Keratinocyte (primary cell): ENCODE measurements around the gene LAMA3. TPM values are rescaled to one million over a fixed set of nuclear protein-coding genes. Genes with fewer than 3 reads are reported as not detected.
A peak's percentile ranks its signal among the peaks of the same experiment; 100 is the strongest.

ENCODE experiments used
- DNase-seq: peaks from one replicate; pipeline ENCODE4 v3.0.0-alpha.2; 2011; ENCODE audit warnings: low read depth, missing footprints, low spot score
- FAIRE-seq: peaks from 2 replicates; lab custom pipeline; 2011; peaks lifted over from hg19 to GRCh38; lab: Jason Lieb, UNC
- H2AFZ ChIP-seq: 2 replicates; pipeline ENCODE4 v1.6.0; 2012; ENCODE audit warnings: low read length, control low read depth, inconsistent platforms; ENCODE audit not compliant: control insufficient read depth
- H3K27ac ChIP-seq: 2 replicates; pipeline ENCODE4 v1.5.1; 2011; ENCODE audit warnings: low read length; ENCODE audit not compliant: control insufficient read depth, insufficient read depth
- H3K27me3 ChIP-seq: 3 replicates; pipeline ENCODE4 v1.6.0; 2011; ENCODE audit warnings: low read length; ENCODE audit not compliant: control insufficient read depth, insufficient read depth; ENCODE audit errors: extremely low read depth
- H3K36me3 ChIP-seq, 2 experiments: 2 replicates in 1 of 2; 3 replicates in 1 of 2; pipeline ENCODE4 v1.5.1; 2011; ENCODE audit warnings: low read length in 2 of 2, mild to moderate bottlenecking in 1 of 2; ENCODE audit not compliant: control insufficient read depth in 2 of 2, insufficient read depth in 2 of 2; ENCODE audit errors: extremely low read depth in 1 of 2
- H3K4me1 ChIP-seq: 3 replicates; pipeline ENCODE4 v1.5.1; 2011; ENCODE audit warnings: low read length; ENCODE audit not compliant: control insufficient read depth, insufficient read depth; ENCODE audit errors: extremely low read depth
- H3K4me2 ChIP-seq: 3 replicates; pipeline ENCODE4 v1.6.0; 2011; ENCODE audit warnings: low read depth, low read length; ENCODE audit not compliant: control insufficient read depth, insufficient read depth; ENCODE audit errors: extremely low read depth
- H3K4me3 ChIP-seq, 3 experiments: fragments of 200-600 bp in 1 of 3; sonication (generic) in 1 of 3; 2 replicates in 2 of 3; 3 replicates in 1 of 3; pipeline ENCODE4 v1.5.1; 2011 to 2016; ENCODE audit warnings: low read length in 3 of 3, mild to moderate bottlenecking in 3 of 3, control low read depth in 2 of 3, inconsistent platforms in 1 of 3, low read depth in 1 of 3, mixed read lengths in 1 of 3, mixed run types in 1 of 3, moderate library complexity in 1 of 3; ENCODE audit not compliant: control insufficient read depth in 2 of 3, insufficient read depth in 2 of 3; ENCODE audit errors: extremely low read depth in 1 of 3
- H3K79me2 ChIP-seq: 2 replicates; pipeline ENCODE4 v1.6.0; 2012; ENCODE audit warnings: low read length; ENCODE audit not compliant: control insufficient read depth, insufficient read depth
- H3K9ac ChIP-seq: 3 replicates; pipeline ENCODE4 v1.6.0; 2011; ENCODE audit warnings: low read length; ENCODE audit not compliant: control insufficient read depth, insufficient read depth; ENCODE audit errors: extremely low read depth
- H3K9me1 ChIP-seq: 3 replicates; pipeline ENCODE4 v1.6.0; 2011; ENCODE audit warnings: low read length; ENCODE audit not compliant: control insufficient read depth, insufficient read depth; ENCODE audit errors: extremely low read depth
- H3K9me3 ChIP-seq: 2 replicates; pipeline ENCODE4 v1.5.1; 2012; ENCODE audit warnings: low read depth, low read length; ENCODE audit not compliant: control insufficient read depth
- H4K20me1 ChIP-seq: 3 replicates; pipeline ENCODE4 v1.6.0; 2011; ENCODE audit warnings: low read length; ENCODE audit not compliant: control insufficient read depth, insufficient read depth; ENCODE audit errors: extremely low read depth
- EZH2 ChIP-seq: IDR thresholded peaks from one replicate; pipeline ENCODE4 v1.6.1; 2012; ENCODE audit warnings: inconsistent platforms, mild to moderate bottlenecking, low read length, moderate library complexity
- dilution Hi-C: fragments of 300-500 bp; cut with MboI; formaldehyde crosslinking; loops from one replicate; pipeline ENCODE4 v1.7.0; 2020; ENCODE audit warnings: low sequenced_read_pairs; ENCODE audit not compliant: extremely low pct_ligation_motif_present
- polyA plus RNA-seq, 5 experiments: library from polyadenylated mRNA; depleted of rRNA in 3 of 5; stranded (reverse) in 3 of 5; stranded (forward) in 1 of 5; unstranded in 1 of 5; fragments of >200 nt; gene quantifications; 1 replicate in 1 of 5; 2 replicates in 3 of 5; 3 replicates in 1 of 5; pipeline versions ENCODE4 v1.2.1 to v1.2.3, GENCODE V29; 2011 to 2012; ENCODE audit warnings: missing spikeins in 2 of 5, low read depth in 1 of 5, low replicate concordance in 1 of 5
- TF ChIP-seq, protein P1 (sequence below), 3 experiments: IDR thresholded peaks in 1 of 3; conservative IDR thresholded peaks in 1 of 3; optimal IDR thresholded peaks in 1 of 3; 2 replicates in 2 of 3; 3 replicates in 1 of 3; pipeline versions ENCODE3 to v1.5.1; 2011; ENCODE audit warnings: low read length in 3 of 3, mild to moderate bottlenecking in 3 of 3, moderate library complexity in 2 of 3, control low read depth in 1 of 3, inconsistent platforms in 1 of 3; ENCODE audit not compliant: insufficient read depth in 2 of 3; ENCODE audit errors: extremely low read depth in 1 of 3

Gene LAMA3
- polyA plus RNA-seq, 1 donor (not counting 4 experiments of a cell fraction or from before 2014, with no cell fraction given): 1,944 TPM

DNA sequence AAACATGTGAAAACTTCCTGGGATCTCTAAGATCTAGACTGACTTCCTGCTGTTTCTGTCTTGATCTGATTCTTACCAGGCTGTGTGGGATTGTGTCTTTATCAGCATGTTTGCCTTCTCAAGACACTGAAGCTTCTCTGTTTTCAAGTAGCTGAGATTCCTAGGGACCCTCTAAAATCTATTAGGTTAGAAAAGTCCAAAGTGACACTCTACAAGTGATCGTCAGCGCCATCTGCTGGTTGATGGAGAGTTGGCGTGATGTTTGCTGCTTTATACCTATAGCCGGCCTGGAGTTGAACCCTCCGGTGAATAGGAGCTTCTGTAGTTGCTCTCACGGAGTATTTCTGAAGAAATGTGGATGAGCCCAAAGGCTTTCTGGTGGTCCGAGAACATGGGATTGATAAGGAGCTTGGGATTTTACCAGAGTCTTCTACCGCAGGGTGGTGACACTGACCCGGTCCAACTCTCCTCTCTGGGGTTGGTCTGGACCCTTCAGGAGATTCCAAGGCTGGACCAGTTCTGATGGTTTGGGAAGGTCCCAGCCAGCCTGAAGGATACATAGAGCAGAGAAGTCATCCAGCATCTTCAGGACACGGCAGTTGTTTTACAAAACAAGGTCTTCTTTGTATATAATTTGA, 229.3 kb downstream of the LAMA3 start:
- H3K4me3 ChIP-seq: no peak overlapping the region
- FAIRE-seq: no peak
- no peaks in the 10 kb centered on the region for H3K9me1 ChIP-seq
- H3K9ac ChIP-seq: no peak overlapping the region
- peaks cover 50 to 78% of the 10 kb centered on the region in 2 experiments for H3K36me3 ChIP-seq
- no peaks in the 10 kb centered on the region for H3K9me3 ChIP-seq
- dilution Hi-C loops: no loop called here
- H4K20me1 ChIP-seq: peaks cover 23% of the 10 kb centered on the region
- no peak for DNase-seq
- H3K4me2 ChIP-seq: no peak overlapping the region
- TF ChIP-seq EZH2: no peak
- TF ChIP-seq, protein P1, sequence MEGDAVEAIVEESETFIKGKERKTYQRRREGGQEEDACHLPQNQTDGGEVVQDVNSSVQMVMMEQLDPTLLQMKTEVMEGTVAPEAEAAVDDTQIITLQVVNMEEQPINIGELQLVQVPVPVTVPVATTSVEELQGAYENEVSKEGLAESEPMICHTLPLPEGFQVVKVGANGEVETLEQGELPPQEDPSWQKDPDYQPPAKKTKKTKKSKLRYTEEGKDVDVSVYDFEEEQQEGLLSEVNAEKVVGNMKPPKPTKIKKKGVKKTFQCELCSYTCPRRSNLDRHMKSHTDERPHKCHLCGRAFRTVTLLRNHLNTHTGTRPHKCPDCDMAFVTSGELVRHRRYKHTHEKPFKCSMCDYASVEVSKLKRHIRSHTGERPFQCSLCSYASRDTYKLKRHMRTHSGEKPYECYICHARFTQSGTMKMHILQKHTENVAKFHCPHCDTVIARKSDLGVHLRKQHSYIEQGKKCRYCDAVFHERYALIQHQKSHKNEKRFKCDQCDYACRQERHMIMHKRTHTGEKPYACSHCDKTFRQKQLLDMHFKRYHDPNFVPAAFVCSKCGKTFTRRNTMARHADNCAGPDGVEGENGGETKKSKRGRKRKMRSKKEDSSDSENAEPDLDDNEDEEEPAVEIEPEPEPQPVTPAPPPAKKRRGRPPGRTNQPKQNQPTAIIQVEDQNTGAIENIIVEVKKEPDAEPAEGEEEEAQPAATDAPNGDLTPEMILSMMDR (optimal IDR thresholded peaks at IDR 0.05 in 1 of 3, IDR thresholded peaks at IDR 0.05 in 1 of 3, conservative IDR thresholded peaks at IDR 0.05 in 1 of 3; ENCODE audit: extremely low read depth in 1 of 3, insufficient read depth in 2 of 3, low read length in 3 of 3): peak; percentile 74 to 89 (median 74)
- no peak overlapping the region for H2AFZ ChIP-seq
- H3K27me3 ChIP-seq: no peaks in the 10 kb centered on the region
- no peak overlapping the region for H3K27ac ChIP-seq
- peaks cover 5% of the 10 kb centered on the region for H3K79me2 ChIP-seq
- H3K4me1 ChIP-seq: no peaks in the 10 kb centered on the region

GRCh38 chr18:23920054-23920453, 230.8 kb downstream of the LAMA3 start:
- Histone ChIP-seq H3K9me3 (no peaks in the 10 kb centered on the region), H3K4me3 (no peak overlapping the region), H3K27me3 (no peaks in the 10 kb centered on the region), H3K79me2 (peaks cover 2% of the 10 kb centered on the region), H3K36me3 (peaks cover 44 to 79% of the 10 kb centered on the region in 2 experiments), H3K4me2 (no peak overlapping the region), H3K4me1 (no peaks in the 10 kb centered on the region), H3K9ac (no peak overlapping the region), H3K9me1 (no peaks in the 10 kb centered on the region), H4K20me1 (peaks cover 23% of the 10 kb centered on the region), H3K27ac (peak overlapping the region; percentile 54), H2AFZ (no peak overlapping the region)
- dilution Hi-C loops: no loop called here
- no peak for DNase-seq
- no peak for FAIRE-seq
- TF ChIP-seq, protein P1 (optimal IDR thresholded peaks at IDR 0.05 in 1 of 3, IDR thresholded peaks at IDR 0.05 in 1 of 3, conservative IDR thresholded peaks at IDR 0.05 in 1 of 3; ENCODE audit: extremely low read depth in 1 of 3, insufficient read depth in 2 of 3, low read length in 3 of 3): no peak
- TF ChIP-seq EZH2: no peak
